ENCODE data around the gene CD83. TPM values are rescaled to one million over a fixed set of nuclear protein-coding genes. Genes with fewer than 3 reads are reported as not detected.

CD83 gene
- total RNA-seq, 2 experiments from 2014 or later = 15.0 to 26.2 TPM

GRCh38 chr6:14174996-14175395 lies 57.4 kb downstream of the CD83 start:
- H3K9me2 ChIP-seq (ENCODE audit: insufficient read depth, low read length) = no peaks in the 10 kb centered on the region

DNA sequence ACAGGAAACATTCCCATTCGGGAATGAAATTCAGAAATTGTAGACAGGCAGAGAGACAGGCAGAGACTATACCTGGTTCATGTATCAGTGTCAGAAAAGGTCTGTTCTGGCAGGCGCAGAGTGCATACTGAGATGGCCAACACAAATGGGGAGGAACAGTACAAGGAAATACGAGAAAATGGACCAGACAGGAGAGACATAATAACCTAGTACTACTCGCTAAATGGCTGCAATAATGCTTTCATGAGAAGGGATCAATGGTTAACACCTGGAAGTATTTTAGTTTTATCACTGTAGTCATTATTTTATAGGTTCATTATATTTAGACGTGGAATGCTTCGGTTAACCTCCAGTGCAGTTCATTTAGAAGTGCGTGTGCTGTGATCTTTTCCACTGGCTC lies 58.9 kb downstream of the CD83 start:
- POLR2A ChIA-PET = no interaction called here
- Histone ChIP-seq H2AFZ (ENCODE audit: low read length) (no peak overlapping the region), H3K4me2 (ENCODE audit: low read length) (no peak overlapping the region), H4K20me1 (ENCODE audit: insufficient read depth, low read length) (no peaks in the 10 kb centered on the region), H3K4me1 (ENCODE audit: insufficient read depth, low read length, poor library complexity, severe bottlenecking) (no peaks in the 10 kb centered on the region), H3K4me3 (ENCODE audit: low read depth, low read length, poor library complexity, severe bottlenecking) (no peak overlapping the region), H3K79me2 (ENCODE audit: insufficient read depth, low read depth, low read length) (no peaks in the 10 kb centered on the region), H3K27ac (ENCODE audit: low read depth, low read length, poor library complexity, severe bottlenecking) (no peak overlapping the region), H3K9me3 (ENCODE audit: low read length) (peaks cover 9% of the 10 kb centered on the region; the same call in 1 of the 2 replicates), H3K36me3 (ENCODE audit: insufficient read depth, low read length) (no peaks in the 10 kb centered on the region), H3K9me2 (ENCODE audit: insufficient read depth, low read length) (no peaks in the 10 kb centered on the region)
- TF ChIP-seq CTCF (conservative IDR thresholded peaks at IDR 0.05; ENCODE audit: low read length) = no peak
- no peak for TF ChIP-seq EZH2phosphoT487 (IDR thresholded peaks at IDR 0.05; ENCODE audit: borderline replicate concordance, low read depth, low read length)
- CTCF ChIA-PET (ENCODE audit: unreplicated experiment) = interaction anchor here (0.6 kb wide), 1 partner anchor 16 kb away, joined by 3 read pairs; no protein-coding TSS in a partner anchor
- no peak for DNase-seq (ENCODE audit: low spot score)
- no TSS peak for BruUV-seq (replicated peaks)
- intact Hi-C loops (cut with micrococcal nuclease; ENCODE audit: unreplicated experiment) = no loop called here

More at GRCh38 chr6:14174996-14175395, 57.4 kb downstream of the CD83 start:
- ChIA-PET CTCF (ENCODE audit: unreplicated experiment) (no interaction called here), POLR2A (no interaction called here)
- Histone ChIP-seq H3K4me1 (ENCODE audit: insufficient read depth, low read length, poor library complexity, severe bottlenecking) (no peaks in the 10 kb centered on the region), H3K36me3 (ENCODE audit: insufficient read depth, low read length) (no peaks in the 10 kb centered on the region), H3K79me2 (ENCODE audit: insufficient read depth, low read depth, low read length) (no peaks in the 10 kb centered on the region), H3K27ac (ENCODE audit: low read depth, low read length, poor library complexity, severe bottlenecking) (no peak overlapping the region), H4K20me1 (ENCODE audit: insufficient read depth, low read length) (no peaks in the 10 kb centered on the region), H3K9me3 (ENCODE audit: low read length) (peaks cover 23% of the 10 kb centered on the region; the same call in 1 of the 2 replicates), H3K4me3 (ENCODE audit: low read depth, low read length, poor library complexity, severe bottlenecking) (no peak overlapping the region), H2AFZ (ENCODE audit: low read length) (no peak overlapping the region), H3K4me2 (ENCODE audit: low read length) (no peak overlapping the region)
- DNase-seq (ENCODE audit: low spot score) = no peak
- TF ChIP-seq EZH2phosphoT487 (IDR thresholded peaks at IDR 0.05; ENCODE audit: borderline replicate concordance, low read depth, low read length) = no peak
- no peak for TF ChIP-seq CTCF (conservative IDR thresholded peaks at IDR 0.05; ENCODE audit: low read length)
- intact Hi-C loops (cut with micrococcal nuclease; ENCODE audit: unreplicated experiment) = no loop called here
- BruUV-seq (replicated peaks) = no TSS peak

DNA sequence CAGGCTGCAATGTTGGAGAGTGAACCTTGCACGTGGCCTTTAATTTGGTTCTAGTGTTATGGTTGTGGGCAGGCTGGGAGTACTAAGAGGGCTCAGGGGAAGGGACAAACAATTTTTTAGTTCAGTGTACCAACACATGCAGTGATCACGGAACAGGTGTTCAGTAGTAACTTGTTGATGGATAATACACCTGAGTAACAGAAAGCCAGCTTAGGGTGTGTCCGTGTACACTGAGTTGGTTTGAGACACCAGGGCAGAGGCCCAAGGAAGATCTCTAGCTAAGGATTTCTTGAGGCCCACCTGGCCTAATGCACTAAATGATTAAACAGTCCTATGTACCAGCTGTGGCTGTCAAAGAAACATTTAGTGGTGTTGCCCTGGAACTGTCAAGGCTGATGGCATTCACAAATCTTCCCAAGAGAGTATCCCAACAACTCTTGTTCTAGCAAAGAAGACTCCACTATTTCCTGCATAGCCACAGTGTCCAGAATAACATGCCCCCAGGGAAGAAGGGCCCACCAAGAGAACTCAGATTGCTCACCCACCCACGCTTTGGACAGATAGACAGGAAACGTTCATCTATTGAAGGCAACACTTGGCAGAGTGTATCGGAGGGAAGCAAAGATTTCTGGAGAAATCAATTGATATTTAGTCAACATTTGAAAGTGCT lies 60.0 kb downstream of the CD83 start:
- Histone ChIP-seq H3K9me2 (ENCODE audit: insufficient read depth, low read length) (no peaks in the 10 kb centered on the region), H3K79me2 (ENCODE audit: insufficient read depth, low read depth, low read length) (no peaks in the 10 kb centered on the region), H4K20me1 (ENCODE audit: insufficient read depth, low read length) (no peaks in the 10 kb centered on the region), H3K4me1 (ENCODE audit: insufficient read depth, low read length, poor library complexity, severe bottlenecking) (no peaks in the 10 kb centered on the region), H2AFZ (ENCODE audit: low read length) (no peak overlapping the region), H3K4me3 (ENCODE audit: low read depth, low read length, poor library complexity, severe bottlenecking) (no peak overlapping the region), H3K9me3 (ENCODE audit: low read length) (peaks cover 5% of the 10 kb centered on the region; the same call in 1 of the 2 replicates), H3K36me3 (ENCODE audit: insufficient read depth, low read length) (no peaks in the 10 kb centered on the region), H3K27ac (ENCODE audit: low read depth, low read length, poor library complexity, severe bottlenecking) (no peak overlapping the region), H3K4me2 (ENCODE audit: low read length) (no peak overlapping the region)
- intact Hi-C loops (cut with micrococcal nuclease; ENCODE audit: unreplicated experiment) = no loop called here
- no peak for DNase-seq (ENCODE audit: low spot score)
- TF ChIP-seq EZH2phosphoT487 (IDR thresholded peaks at IDR 0.05; ENCODE audit: borderline replicate concordance, low read depth, low read length) (no peak), CTCF (conservative IDR thresholded peaks at IDR 0.05; ENCODE audit: low read length) (no peak)
- BruUV-seq (replicated peaks) = no TSS peak
- POLR2A ChIA-PET = no interaction called here
- CTCF ChIA-PET (ENCODE audit: unreplicated experiment) = no interaction called here

All from OCI-LY7 (cell line).